HG03280 (cell line): ENCODE results near the gene PHLDB2.

Experiments used
- ATAC-seq: cut with Tn5 transposase; IDR thresholded peaks from one replicate; pipeline ENCODE4 v1.9.1; 2021; ENCODE audit warnings: mild to moderate bottlenecking, moderate library complexity; ENCODE audit not compliant: unreplicated experiment

PHLDB2 gene

GRCh38 chr3:111923095-111923771 lies 64.2 kb downstream of the PHLDB2 start:
- ATAC-seq, result no peak

GRCh38 chr3:111923806-111924205 lies 64.7 kb downstream of the PHLDB2 start:
- ATAC-seq, result no peak

DNA sequence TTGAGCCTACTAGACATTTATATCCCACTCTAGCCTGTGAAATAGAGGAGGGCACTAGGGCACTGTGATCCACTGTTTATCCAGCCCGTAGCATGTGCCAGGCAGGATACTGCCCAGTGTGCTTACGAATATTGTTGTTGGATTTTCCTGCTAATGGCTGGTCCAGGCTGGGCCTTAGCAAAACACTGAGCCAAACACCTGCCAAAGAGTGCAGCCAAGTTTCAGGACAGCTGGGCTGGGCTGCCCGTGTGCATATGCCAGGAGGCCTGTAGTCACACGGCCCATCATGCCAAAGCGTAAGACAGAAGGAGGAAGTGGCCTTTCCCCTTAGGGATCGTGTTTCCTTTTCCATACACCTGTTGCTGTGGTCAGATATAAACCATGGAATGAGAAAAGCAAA lies 65.2 kb downstream of the PHLDB2 start:
- ATAC-seq, result no peak

DNA sequence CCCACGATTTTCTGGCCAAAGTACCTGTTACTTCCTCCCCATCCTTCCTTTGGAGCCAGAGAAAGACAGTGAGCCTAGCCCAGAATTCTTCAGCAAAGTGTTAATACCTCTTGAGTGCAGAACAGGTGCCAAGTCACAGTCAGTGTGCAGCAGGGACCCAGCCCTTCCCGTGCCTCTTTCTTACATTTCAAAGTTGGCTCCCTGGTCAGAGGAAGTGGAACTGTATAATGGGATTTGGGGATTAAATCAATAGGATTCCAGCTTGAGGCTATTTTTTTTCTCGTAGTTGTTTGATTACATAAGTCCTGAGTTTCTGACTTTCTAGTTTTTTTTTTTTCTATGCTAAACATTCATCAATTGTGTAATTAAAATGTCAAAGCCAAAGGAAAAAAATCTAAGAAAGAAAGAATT lies 67.2 kb downstream of the PHLDB2 start:
- no peak for ATAC-seq

- no peak for ATAC-seq
These were observed 69.5 kb downstream of the PHLDB2 start for GRCh38 chr3:111928613-111929012.

DNA sequence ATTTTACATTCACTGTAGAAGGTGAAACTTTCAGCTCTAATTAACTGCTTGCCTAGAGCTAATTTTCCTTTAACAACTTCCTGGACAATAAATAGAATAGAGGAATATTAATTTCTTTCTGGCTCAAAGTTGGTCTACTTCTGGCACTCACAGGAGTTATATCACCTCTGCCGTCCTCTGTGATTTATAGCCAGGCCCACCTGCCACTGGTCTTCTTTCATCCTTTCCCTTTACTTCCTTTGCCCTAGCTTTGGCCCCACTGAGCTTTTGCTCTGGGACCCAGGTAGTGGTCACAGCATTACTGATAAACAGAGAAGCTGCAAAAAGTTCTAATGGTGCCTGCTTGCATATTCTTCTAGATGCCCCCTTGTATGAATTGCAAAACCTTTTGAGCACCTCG lies 70.4 kb downstream of the PHLDB2 start:
- ATAC-seq, result no peak

DNA sequence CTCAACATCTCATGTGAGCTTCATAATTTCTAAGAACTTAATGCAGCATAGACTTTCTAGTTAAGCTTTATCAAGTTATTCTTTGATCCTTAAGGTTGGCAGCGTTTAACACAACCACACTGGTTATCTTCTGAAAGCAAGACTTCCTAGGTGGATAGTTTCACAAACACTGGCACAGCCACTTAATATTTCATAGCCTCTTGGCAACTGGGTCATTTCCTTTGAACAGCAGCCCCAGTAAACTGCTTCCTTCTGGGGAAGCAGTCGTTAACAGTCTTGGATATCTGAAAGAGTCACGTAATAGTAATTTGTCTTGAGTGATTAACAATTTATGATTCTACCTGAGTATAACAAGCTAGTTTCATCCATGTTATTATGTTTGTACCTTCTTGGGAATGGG lies 73.9 kb downstream of the PHLDB2 start:
- no peak for ATAC-seq

- no peak for ATAC-seq
These were observed 77.3 kb downstream of the PHLDB2 start for GRCh38 chr3:111936191-111936841.

GRCh38 chr3:111936967-111937366 lies 77.9 kb downstream of the PHLDB2 start:
- ATAC-seq, result no peak

DNA sequence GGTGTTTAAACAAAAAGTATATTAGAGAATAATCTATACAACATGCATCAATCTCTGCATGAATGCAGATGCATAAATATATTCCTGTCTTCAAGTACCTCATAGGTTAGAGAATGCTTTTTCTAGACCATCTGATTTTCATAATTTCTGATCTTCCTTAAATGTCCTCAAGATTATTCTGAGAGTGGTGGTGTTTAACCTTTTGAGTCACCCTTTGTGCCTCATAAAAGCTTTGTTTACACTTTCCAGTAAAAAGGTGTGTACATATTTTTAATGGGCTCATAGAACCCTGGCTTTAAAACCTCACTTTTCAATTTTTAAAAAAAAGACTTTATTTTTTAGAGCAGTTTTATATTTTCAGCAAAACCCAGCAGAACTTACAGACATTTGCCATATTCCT lies 78.8 kb downstream of the PHLDB2 start:
- ATAC-seq, result no peak

DNA sequence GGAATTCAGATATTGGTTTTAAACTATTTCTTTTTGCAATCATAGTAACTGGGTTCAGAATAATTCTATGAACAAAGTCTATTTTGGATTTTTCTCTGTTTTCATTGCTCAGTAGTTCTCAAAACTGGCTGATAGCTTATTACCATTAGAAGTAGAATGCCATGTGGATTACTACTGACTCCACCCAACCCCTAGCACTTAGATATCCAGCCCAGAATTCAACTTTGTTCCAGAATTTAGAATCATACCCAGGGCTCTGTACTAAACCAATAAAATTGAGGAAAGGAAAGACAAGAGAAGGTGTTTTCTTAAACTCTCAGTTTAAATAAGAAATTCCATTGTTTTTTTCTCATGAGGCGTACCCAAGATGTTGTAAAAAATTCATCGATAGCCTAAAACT lies 80.8 kb downstream of the PHLDB2 start:
- ATAC-seq, result no peak

DNA sequence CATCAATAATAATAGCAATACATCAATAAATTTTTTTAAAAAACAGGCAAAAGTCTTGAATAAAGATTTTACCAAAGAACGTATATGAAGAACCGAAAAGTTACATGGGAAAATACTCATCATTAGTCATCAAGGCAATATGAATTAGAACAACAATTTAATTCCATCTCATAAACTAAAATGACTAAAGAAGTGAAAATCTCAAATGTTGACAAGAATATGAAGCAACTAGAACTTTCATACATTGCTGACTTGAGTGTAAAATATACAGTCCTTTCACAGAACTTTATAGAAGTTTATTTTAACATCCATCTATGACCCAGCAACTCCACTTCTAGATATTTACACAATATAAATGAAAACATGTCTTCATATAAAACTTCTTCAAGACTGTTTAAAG lies 84.5 kb downstream of the PHLDB2 start:
- no peak for ATAC-seq

- ATAC-seq, result no peak
These were observed 85.3 kb downstream of the PHLDB2 start for GRCh38 chr3:111944372-111944771.

GRCh38 chr3:111947231-111947630 lies 88.2 kb downstream of the PHLDB2 start:
- no peak for ATAC-seq

DNA sequence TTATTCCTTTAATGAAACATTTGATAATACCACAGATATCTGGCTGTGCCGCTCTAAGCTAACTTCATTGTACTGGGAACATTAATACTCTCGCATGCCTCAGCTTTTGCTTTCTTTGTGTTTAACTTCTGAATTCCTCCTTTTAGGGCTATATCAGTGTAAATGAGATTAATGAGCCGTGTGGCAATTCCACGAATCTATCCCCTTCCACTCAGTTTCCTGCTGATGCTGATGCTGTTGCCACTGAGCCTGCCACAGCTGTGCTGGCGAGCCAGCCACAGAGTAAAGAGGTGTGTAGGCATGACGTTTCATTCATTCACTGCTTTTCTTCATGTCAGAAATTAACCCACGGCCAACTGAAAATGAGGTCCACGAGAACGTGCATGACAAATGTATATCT lies 89.7 kb downstream of the PHLDB2 start:
- ATAC-seq, result no peak

DNA sequence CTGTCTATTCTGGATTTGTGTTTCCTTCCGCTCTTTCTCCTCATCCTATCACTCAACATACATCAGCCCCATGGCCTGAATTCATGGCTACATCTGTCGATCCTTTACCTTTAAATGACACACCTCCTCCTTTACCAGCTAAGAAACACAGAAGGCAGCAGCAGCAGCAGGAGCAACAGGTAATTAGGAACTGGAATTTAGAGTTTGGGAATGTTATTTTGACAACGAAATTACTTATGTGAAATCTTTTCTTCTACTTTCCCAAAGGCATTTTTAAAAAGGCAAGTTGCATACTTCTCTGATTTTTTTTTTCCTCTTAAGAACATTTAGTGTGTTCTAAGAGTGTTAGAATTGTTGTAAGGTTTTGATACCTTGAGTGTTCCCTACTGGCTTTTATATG lies 90.6 kb downstream of the PHLDB2 start:
- no peak for ATAC-seq

DNA sequence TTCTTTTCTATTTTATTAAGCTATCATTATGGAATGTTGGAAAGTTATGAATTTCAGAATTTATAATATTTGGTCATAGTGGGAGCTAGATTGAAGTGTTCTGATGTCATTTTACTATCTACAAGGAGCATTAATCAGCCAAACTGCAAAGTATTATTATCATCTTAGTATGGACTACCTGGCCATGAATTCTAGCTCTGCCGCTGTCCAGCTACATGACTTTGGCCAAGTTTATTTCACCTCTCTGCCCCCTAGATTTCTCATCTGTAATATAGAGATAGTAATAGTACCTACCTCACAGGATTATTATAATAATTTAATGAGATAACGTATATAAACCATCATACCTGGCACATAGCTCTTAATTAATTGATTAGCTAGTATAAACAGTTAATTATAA lies 92.0 kb downstream of the PHLDB2 start:
- no peak for ATAC-seq

GRCh38 chr3:111952086-111952485 lies 93.0 kb downstream of the PHLDB2 start:
- ATAC-seq, result no peak

GRCh38 chr3:111952866-111953450 lies 93.9 kb downstream of the PHLDB2 start:
- ATAC-seq, result no peak

DNA sequence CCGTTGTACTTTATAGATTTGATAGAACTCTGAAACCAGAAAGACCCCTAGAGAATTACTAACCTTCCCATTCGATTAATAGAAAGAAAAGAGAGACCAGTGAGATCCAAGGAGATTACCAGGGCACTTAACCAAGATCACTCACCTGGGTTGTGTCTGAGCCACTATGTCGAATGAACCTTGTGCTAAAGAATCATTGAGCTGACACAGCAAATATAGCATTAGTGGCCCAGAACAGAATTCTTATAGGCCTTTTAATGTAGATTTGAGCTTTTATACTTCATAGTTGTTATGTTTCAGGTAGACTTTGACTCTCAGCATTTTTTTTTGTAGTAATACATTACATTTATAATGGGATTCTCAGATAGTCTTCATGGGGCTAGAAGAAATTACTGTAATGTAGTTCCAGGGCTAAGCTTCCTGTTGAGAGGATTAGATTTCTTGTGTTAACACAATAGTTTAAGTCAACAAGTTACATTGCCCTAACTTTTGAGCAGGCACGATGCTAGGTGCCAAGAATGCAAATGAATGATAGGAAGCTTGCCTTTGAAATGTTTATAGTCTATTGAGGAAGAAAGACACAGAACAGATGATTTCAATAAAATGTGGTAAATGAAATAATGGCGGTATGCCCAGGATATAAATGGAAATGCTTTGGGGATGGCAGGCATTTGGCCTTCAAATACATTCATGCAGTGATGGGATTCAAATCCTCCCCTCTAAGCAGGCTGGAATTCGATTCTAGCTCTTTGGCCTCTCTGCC lies 95.3 kb downstream of the PHLDB2 start:
- ATAC-seq, result no peak

GRCh38 chr3:111955876-111956275 lies 96.8 kb downstream of the PHLDB2 start:
- ATAC-seq, result no peak

GRCh38 chr3:111956449-111956848 lies 97.4 kb downstream of the PHLDB2 start:
- ATAC-seq, result no peak
